VCaP (cell line): ENCODE measurements around the gene TMEM80.

Experiments used
- H3K27ac ChIP-seq: fragments of 450-650 bp; 2 replicates; pipeline ENCODE4 v1.5.1; 2017
- TF ChIP-seq, protein P1 (sequence below): fragments of 450-650 bp; conservative IDR thresholded peaks from 2 replicates; pipeline ENCODE4 v1.5.1; 2017; ENCODE audit warnings: mild to moderate bottlenecking, moderate library complexity

TMEM80 gene

DNA sequence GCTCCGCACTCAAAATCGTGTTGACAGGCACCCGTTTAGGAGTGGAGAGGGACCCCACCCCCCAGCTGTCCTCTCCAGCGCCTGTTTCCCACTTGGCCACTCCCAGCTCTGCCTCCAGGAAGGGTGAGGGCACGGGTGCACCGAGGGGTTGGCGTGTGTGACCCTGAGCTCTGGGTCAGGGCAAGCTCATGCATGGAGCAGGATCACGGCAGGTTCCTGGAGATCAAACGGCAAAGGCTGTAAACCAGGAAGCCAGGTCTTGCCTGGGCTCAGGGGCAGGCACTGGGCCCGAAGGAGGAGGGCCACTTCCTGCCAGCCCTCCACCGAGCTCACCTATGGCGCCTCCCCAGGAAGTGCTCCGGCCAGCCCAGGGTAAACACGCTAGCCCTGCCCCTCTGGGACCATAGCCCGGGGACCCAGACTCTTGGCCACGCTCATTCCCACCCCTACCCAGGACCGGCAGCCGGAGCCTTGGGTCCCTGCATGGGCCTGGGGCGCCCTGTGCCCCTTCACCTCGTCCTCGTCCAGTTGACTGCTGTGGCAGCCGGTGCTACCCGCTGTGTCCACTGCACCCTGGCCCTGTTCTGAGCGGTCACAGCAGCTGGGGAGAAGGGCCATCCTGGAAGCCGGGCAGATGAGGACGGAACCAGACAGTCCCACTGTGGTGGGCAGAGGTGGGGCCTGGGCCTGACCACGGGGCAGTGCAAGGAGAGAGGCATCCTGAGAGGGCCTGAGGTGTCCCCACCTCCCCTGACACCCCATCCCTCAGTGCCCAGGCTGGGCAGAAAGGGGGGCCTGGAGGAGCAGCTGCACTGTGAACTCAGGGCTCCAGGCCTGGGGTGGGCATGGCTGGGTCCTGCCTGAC, 9.4 kb downstream of the TMEM80 start:
- peak overlapping the region; percentile 97 for H3K27ac ChIP-seq
- TF ChIP-seq, protein P1, sequence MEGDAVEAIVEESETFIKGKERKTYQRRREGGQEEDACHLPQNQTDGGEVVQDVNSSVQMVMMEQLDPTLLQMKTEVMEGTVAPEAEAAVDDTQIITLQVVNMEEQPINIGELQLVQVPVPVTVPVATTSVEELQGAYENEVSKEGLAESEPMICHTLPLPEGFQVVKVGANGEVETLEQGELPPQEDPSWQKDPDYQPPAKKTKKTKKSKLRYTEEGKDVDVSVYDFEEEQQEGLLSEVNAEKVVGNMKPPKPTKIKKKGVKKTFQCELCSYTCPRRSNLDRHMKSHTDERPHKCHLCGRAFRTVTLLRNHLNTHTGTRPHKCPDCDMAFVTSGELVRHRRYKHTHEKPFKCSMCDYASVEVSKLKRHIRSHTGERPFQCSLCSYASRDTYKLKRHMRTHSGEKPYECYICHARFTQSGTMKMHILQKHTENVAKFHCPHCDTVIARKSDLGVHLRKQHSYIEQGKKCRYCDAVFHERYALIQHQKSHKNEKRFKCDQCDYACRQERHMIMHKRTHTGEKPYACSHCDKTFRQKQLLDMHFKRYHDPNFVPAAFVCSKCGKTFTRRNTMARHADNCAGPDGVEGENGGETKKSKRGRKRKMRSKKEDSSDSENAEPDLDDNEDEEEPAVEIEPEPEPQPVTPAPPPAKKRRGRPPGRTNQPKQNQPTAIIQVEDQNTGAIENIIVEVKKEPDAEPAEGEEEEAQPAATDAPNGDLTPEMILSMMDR, result no peak

DNA sequence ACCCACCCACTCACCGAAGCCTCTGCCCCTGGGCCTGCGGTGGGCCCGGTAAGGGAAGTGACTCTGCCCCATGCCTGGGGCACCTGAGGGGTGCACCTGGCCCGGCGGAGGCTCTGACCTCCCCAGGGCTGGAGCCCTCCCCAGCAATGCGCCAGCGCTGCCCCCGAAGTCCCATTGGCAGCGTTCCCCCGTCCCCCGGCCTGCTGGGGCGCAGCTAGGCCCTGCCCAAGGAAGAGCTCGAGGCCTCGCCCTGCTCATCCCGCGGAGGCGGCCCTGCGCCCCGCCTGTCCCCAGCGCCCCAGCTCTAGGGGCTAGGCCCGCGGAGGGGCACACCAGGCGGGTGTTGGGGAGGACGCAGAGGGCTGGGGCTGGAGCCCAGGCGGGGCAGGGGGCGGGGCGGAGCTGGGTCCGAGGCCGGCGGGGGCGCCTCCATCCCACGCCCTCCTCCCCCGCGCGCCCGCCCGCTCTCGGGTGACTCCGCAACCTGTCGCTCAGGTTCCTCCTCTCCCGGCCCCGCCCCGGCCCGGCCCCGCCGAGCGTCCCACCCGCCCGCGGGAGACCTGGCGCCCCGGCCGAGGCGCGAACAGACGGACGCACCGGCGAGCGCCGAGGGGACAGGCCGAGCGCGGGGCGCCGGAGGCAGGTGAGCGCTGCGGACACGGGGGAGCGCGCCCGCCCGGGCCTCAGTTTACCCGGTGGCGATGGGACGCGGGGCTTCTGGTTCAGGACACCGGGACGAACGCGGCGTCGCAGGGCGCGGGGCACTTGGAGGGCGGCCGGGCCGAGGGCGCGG, 10.2 kb downstream of the TMEM80 start, which contains the start of gene EPS8L2:
TSS of gene EPS8L2 (plus strand) at position 586 of the 793 bp plus-strand sequence. CDS start 3,177 bp downstream, outside the sequence.
- TF ChIP-seq, protein P1, result no peak
- peak within 1 kb of the TSS; percentile 97 for H3K27ac ChIP-seq

DNA sequence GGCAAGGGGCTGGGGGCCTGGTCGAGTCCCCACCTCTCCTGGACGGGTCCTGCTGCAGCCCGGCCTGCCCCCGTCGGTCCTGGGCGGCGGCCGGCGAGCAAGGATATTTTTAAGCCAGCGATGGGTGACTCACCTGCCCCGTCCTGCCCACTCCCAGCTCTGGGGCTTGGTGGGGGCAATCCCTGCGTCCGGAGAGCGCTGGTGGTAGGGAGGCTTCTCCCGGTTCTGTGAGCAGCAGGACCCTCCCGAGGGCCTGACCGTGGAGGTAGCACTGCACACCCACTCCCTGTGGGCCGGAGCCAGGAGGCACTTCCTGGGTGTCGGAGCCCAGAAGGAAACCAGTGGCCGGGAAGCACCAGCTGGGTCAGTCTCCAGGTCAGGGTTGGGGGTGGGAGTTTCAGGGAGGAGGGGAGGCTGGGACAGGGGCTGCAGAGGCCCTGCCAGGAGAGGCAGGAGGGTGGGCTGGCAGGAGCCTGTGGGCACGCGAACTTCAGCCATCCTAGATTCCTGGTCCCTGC, 10.9 kb downstream of the TMEM80 start:
- peak overlapping the region; percentile 97 for H3K27ac ChIP-seq
- TF ChIP-seq, protein P1, result no peak

DNA sequence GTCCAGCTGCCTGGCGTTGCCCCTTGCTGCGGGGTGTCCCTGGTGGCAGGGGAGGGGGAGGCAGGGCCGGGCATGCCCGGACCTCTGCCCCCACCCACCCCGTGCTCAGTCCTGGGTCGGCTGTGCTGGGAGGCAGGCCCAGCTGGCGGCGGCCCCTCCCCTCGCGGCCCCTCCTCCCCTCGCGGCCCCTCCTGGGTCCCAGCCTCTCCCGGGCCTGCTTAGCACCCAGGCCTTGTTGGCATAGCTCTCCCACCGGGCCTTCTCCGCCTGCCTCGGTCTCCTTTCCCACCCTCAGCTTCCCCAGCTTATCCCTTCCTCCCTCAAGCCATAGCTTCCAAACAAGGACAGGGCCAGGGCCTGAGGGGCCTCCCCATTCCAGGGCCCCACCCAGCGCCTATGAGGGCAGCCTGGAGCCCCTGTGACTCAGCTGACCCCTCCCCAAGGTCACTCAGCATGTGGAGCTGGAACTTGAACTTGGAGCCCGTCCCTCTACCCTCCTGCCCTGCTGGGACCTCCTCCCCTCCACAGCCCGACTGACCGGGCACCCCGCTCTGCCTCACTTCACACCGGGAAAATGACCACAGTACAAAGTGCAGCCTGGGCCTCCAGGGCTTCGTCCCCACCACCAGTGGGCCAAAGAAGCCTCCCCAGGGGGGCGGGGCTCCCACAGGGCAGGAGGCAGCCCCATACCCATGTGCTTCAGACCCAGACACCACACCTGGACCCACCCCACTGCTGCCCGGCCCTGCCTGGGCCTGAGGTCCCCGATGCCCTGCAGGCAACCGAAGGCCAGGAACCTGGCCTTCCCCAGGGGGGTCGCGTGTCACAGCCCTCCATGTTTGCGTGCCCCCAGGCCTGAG, 11.6 kb downstream of the TMEM80 start:
- peak overlapping the region; percentile 97 for H3K27ac ChIP-seq
- TF ChIP-seq, protein P1, result peak; percentile 24; the same call in 1 of the 2 replicates

DNA sequence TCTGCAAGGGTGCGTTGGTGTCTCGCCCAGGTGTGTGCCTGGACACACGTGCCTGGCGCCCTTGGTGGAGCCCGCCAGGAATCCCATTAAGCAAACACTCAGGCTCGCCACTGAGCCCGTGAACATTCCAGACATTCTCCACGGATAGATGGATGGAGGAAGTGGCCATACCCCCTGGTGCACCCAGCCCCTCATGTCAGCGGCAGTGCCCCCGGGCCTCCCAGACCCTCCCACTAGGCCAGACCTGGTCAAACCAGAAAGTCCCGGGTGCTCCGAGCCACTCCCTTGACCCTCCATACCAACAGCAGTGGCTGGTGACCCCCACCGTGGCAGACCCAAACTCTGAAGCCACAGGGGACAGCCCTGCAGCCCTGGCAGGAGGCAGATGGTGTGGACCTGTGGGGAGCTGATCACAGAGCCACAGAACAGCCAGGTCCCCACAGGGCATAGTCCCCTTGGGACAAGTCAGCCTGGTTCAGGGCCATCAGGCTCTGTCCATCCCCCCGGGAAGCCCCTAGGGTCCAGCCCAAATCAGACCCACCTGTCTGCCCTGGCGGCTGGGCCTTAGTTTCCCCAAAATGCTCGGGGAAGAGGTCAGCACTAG, 12.3 kb downstream of the TMEM80 start:
- H3K27ac ChIP-seq, result peak overlapping the region; percentile 97
- TF ChIP-seq, protein P1, result no peak

DNA sequence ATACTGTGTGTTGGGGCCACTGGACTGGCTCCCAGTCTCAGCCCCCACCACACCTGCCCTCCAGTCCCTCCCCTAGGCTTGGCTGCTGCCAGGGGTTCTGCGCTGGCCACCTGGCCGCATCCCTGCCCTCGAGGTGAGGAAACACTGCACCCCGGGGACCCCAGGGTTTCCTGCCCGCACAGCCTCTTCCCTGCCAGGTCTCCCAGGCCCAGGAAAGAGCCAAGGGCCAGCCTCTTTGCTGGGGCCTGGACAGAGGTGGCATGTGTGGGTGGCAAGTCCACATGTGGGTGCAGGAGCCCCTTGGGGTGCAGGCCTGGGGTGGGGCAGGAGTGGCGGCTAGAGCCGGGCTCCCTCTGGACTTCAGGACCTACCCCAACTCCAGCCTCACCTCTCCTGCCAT, 12.9 kb downstream of the TMEM80 start:
- TF ChIP-seq, protein P1, result no peak
- H3K27ac ChIP-seq, result peak overlapping the region; percentile 97
